COLO829 (cell line): ENCODE data around the gene HOXC10.

Experiments
- DNase-seq: peaks from one replicate; pipeline ENCODE4 v3.0.0; 2012; ENCODE audit warnings: low spot score

The HOXC10 gene

DNA sequence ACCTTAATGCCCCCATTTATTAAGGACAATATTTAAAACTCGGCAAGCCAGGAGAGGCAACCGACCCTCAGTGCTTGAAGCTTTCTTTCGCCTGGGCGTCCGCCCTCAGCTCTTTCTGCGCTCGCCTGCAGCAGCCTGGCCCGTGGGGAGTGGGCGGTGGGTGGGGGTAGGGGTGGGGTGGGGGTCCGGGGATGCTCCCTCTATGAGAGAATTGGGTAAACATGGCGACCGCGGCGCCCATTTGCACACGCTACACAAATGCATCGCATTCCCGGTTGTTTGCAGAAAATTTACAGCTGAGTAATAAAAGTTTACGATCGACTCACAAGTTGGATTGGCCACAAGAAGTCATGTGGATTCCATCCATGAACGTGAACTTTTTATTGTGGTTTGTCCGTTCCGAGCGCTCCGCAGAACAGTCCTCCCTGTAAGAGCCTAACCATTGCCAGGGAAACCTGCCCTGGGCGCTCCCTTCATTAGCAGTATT is 31.6 kb downstream of the HOXC10 start:
- DNase-seq: peak; percentile 88

DNA sequence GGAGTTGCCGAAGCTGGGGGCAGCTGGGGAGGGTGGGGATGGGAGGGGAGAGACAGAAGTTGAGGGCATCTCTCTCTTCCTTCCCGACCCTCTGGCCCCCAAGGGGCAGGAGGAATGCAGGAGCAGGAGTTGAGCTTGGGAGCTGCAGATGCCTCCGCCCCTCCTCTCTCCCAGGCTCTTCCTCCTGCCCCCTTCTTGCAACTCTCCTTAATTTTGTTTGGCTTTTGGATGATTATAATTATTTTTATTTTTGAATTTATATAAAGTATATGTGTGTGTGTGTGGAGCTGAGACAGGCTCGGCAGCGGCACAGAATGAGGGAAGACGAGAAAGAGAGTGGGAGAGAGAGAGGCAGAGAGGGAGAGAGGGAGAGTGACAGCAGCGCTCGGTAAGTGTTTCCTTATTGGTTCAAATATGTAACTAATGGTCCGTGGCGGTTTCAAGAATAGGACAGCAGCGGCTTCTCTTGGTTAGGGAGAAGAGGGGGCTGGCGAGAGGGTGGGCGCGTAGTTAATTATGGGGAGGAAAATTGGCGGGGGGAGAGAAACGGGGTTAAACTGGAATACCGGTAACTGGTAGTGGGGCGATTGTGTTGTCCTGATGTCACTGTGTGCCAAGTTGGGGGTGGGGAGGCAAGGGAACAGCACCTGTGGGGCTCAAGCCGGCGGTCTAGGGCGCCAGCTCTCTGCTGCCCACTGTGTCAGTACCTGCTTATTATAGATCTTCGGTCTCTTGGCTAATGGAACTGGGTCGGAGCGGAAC is 32.3 kb downstream of the HOXC10 start:
- no peak for DNase-seq

DNA sequence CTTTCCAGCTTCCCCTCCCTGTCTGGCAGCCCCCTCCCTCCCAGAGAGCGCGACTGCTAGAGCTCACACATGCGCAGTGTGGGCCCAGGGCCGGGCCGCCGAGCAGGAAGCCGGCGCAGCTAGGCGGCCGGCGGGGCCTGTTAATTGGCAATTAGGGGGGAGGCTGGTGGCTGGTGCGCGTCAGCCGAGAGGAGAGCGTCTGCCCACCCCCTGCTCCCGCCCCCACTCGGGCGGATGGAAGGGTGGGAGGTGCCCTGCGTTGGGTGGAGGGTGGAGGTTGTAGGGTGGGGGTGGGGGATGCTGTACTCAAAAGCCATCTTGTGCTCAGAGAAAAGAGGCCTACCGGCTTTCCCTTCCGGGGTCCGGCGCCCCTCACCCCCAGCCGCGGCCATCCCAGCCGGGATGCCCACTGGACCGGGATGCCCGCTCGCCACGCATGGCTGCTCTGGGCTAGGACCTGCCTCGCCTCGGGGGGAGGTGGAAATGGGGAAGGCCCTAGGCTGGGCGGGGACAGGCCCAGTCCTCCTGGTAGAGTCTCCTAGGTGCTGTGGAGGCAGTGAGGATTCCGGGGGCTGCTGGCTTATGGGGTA is 33.0 kb downstream of the HOXC10 start:
- DNase-seq: peak; percentile 97

DNA sequence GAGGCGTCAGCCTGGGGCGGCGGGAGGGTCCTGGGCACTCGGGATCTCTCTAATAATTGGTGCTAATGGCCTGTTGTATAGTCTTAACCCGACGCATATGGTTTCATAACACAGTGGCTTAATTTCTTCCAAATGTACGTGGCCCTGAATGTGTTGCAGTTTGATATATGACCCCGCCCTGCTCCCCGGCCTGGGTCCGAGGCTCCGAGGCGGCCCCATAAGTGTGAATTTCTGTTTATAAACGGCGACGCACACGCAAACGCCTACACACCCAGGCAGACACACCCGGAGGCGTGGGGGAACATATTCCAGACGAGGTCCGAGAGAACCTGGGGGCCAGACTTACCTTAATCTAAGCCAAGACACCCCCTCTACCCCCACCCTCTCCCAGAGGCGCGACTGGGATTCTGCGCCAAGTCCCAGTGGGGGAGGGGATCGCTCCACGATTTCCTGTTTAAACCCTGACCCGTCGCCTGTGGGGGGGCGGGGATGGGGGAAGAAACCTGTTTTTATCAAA is 33.6 kb downstream of the HOXC10 start:
- peak; percentile 60 for DNase-seq

DNA sequence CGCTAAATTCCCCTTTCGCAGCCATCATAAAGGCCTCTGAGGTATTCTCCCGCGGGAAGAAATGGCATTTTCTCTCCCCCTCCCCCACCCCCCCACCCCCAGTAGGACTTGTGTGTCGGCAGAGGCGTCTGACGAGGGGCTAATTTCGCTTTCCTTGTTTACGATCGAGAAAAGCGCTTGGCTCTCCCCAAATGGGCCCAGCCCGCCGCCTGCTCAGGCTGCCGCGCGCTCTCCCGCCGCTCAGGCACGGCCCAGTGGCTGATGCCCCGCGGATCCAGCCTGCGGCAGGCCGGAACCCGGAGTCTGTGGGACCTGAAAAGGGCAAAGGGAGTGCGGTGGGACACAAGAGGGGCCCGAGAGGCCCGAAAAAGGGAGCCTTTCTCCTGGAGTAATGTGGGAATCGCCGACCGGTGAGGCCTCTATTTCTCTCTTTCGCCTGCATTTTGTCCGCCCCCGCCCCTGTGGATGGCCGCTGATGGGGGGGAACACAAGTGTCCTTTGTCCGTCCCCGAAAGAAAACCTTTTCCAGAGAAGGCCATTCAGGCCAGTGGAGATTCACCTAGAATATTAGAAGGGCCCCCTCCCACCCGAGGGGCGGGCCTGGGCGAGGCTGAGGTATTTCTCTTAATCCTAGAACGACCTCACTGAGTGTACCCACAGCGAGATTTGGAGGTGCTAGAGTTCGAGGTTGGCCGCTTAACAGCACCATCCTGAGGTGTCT is 34.3 kb downstream of the HOXC10 start:
- DNase-seq: no peak

DNA sequence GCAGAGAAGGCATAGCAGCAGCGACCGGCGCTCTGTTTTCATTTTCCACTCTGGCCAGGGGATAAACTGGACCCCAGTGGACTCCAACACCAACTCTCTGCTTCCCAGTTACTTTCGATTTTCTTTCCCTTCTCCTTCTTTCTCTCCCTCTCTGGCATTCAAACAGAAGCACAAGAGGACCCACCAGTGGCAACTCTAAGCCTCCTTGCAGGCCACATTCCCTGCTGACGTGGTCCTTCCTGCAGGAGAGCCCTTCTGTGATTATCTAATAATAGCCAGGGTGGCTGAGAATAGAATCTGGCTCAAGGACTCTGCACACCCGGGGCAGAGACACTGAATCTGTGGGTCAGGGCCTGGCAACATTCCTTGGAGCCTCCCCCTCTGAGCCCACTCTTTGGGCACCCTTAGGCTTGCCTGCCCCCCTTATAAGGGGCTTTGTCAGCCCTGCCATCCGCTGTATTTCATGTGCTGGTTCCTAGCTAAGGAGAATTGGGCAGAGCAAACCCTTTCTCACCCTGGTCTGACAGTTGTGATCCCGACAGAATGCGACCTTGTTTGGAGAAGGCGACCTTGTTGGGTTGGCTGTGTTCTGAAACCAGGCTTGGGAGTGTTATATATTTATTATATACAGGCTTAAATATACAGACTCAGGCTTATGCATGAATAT is 35.1 kb downstream of the HOXC10 start:
- DNase-seq: no peak

DNA sequence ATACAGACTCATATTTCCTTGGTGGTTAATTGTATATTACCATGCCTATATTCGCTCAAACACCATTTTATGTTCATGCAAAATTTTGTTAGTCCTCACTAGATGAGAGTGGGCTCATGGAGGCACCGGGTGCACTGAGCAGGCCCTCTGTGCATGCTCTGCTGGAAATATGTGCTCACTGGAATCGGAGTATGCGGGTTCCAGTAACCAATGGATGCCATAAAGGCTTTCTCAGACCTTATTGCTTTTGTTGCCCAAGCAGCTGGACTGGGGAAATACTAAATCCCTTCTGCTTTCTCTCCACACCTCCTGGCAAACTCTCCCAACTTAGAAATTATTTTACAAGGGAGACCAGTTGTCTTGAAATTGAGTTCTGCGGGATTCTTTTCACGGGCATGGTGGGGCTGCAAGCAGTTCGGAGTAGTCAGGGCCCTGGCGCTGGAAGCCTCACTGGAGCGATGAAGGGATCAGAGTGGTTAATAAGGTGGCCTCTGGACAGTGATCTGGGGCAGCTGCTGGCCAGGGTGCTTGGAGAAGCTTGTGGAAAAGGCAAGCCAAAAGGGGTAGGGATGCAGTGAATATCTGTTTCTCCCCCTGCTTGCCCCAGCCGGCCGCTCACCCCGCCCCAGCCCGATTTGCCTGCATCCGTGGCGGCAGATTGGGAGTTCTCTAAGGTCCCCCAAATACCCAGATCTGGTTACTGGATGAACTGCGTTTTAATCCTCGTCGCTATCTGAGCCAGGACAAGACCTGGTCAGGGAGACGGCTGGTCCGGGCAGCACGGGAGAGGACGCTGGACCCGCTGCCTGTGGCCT is 35.9 kb downstream of the HOXC10 start:
- no peak for DNase-seq

DNA sequence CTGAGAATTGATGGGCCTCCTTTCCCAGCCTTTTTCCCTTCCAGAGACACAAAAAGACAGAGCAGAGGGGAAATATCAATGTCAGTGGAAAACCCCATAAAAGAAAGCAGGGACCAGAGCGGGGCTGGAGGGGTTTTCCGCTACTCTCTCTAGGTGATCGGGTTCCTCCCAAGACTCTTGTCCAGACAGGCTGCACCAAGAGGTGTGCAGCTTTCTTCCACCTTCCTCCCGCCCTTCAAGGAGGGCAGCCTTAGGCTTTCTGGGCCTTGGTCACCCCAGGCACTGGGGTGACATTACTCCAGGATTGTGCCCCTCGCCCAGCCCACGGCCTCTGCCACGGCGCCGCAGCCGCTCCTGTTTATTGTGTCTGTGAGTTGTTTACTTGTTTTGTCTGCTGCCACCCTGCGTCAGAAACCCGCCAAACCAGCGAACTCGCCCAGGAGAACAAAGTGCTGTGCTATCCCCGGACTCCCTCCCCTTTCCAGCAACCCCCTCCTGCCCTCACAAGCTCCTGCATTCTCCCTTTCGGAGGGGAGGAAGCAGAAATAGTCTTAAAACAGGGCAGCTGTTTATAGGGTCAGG is 36.6 kb downstream of the HOXC10 start:
- no peak for DNase-seq

DNA sequence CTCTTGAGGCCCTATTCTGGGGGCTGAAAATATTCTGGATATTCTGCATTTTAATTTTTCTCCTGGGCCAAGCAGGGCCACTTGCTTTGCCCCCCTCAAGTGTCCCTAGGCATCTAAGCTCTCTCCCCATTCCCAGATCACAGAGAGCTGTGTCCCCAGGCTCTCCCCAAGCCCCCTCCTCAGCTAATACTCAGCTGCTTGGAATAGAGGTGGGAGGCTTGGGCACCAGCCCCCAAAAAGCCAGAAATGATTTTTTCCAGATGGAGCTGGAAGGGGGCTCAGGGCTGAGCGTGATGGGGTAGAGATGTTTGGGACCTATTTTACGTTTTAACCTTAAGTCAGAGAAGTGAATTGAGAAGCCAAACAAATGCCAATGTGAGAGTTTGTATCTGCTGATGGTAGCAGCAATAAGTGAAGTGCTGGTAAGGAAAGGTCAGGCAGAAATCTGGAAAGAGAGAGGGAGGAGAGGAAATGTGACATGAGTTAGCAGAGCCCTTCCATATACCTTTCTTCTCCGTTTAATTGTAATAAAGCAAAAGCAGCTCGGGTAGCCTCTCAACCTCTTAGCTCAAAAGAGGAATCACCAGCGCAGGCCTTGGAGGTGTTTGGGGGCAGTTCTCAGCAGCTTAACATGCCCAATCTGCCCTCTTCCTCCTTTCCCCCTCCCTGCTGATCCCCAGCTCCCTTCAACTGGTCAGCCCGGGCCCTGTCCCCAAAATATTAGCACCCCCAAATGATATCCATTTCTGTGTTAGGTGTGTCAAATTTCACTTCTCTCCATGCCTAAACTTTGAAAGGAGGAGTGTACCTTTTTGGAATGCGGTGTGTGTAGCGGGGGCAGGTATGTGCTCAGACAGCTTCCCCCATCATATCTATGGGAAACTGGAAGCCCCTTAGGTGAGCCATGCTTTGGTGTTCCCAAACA is 38.3 kb downstream of the HOXC10 start:
- no peak for DNase-seq

DNA sequence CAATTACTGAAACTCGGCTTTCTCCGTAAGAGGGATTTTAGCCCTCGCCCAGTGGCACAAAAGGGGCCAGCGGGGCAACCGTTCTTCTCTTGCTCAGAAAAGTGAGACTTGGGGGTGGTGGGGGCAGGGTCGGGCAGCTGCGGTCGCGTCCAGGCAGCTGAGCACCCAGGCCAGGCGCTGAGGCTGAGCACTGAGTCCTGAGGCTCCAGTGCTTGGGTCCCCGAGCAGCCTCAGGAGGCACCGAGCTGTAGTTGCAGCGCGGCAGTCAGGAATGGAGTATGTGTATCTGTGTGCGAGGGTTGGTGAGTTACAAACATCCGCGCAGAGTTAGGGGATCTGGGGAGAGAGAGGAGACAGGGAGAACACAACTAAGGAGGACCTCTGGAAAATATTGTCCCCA is 39.2 kb downstream of the HOXC10 start:
- DNase-seq: no peak

DNA sequence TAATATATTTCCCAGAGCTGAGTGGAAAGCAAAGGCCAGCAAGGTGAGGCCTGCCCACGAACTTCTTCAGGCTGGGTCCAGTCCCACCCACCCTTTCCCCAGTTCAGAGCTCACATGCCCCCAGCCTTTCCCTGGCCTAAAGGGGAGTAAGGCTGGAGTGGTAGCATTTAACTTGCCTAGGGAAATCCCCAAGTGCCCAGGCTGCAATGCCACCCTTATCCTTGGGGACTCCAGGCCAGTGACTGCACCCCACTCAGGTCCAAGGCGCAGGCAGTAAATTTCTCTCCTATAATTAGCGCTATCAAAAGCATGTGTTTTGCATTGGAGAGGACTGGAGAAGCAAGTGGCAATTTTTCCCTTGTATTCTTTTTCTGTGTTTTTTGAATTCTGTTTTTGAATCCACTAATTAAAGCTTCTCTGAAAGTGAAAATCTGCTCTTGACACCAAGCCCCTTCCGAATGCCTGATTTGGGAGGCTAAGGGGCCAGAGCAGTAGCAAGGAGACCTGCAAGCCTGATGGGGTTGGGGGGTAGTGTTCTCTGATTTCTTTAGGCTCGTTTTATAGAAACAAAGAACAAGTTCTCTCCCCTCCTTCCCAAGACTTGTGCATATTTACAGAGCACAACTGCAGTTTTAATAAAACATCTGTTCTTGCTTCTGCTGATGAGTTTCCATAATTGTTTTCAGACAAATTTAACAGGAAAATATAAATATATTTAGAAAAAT is 39.8 kb downstream of the HOXC10 start:
- DNase-seq: no peak

DNA sequence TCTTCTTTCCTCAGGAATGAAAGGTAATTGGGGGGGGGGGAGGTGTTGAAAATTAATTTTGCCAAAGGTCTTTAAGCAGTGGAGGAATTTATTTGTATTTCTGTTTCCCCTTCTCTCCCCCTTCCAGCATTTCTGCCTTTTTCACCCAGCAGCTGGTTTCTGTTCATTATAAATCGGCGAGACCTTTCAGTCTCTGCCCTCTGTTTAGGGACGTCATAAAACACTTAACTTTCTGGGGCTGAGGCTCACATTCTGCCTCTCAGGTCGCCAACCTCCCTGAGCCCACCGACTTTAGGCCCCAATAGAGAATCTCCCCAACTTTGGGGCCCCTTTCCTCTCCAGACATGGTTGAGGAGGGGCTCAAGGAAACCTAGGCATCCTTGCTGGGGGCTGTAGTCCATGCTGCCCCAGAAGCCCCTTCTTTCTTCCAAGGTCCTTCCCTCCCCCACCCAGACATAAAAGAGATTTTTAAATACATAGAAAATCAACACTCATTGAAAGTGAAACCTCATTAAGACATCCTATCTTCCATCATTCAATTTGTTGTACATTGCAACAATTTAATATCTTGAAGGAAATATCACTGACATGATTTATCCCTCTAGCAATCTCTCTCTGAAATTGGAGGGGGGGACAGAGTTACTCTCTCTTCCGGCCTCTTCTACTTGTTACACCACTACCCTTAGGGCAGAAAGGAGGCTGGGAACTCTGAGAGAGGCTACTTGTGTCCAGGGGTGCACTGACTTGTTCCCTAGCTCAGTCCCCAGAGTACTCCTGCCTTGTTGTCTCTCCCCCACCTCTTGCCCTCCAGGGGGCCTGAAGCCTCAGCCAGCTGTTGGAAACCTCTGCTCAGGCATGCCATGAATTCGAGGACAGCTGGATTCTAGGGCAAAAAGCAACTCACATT is 40.8 kb downstream of the HOXC10 start:
- no peak for DNase-seq

DNA sequence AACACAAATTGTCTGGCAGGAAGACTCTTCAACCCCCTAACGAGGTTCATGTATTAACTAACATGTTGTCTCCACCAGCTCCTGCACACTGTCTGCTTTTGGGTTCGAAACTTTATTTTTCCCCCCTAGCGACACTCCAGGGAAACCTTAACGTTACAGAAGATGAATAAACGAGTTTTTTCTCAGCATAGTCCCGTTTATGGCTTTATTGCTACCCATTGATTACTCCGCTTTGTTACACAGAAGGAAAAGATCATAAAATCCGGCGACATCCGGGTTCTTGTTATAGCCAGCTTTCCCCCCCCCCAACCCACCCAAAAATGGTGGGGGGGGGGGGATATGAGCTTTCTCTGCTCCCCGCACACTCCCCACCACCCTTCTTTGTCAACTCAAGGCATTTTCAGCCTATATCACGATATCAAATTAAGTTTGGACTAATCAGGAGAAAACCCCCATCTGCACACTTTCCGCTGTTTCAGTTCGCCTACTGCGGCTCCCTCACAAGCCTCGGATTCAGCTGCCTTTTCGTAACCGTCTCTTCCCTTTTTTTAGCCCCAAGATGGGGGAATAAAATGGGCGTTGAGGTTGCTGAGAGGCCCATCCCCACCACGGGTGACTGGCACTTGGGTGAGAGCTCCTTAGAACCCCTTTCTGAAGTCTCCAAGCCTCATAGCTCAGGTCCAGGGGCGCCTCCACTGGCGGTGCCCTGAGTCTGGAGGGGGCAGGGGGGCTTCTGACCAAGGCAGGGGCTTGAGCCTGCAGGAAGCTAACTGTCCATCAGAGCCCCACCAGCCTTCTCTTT is 41.9 kb downstream of the HOXC10 start:
- DNase-seq: no peak

DNA sequence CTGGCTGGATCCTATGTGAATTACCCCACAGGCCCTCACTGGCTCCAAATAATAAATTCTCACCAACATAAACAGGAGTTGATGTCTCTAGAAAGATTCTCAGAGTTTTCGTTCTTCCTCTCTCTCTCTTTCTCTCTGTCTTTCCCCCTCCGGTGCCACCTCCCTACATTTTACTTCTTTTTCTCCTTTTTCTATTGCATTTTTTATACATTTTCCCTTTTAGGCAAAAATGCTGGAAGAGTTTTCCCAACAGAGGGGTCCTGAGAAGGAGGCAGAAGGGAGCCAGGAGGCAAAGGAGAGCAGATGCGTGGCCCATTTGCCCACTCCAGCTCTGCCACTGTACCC is 42.5 kb downstream of the HOXC10 start:
- DNase-seq: no peak

DNA sequence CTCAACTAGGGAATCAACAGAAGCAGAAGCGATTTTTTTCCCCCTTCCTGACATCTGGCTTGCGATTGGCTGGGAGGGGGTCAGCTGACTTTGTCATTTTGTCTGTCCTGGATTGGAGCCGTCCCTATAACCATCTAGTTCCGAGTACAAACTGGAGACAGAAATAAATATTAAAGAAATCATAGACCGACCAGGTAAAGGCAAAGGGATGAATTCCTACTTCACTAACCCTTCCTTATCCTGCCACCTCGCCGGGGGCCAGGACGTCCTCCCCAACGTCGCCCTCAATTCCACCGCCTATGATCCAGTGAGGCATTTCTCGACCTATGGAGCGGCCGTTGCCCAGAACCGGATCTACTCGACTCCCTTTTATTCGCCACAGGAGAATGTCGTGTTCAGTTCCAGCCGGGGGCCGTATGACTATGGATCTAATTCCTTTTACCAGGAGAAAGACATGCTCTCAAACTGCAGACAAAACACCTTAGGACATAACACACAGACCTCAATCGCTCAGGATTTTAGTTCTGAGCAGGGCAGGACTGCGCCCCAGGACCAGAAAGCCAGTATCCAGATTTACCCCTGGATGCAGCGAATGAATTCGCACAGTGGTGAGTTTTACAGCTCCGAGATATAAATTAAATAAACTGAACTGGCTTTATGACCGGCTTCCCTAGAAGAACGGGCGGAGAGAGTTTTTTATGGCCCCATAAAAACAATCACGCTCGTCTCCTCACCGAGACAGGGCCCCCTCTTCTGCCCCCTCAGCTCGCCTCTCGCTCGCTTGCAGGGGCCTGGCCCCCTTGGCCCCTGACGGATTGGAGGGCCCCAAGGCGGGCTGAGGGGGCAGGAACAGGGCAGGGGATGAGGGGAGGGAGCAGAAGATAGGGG is 43.6 kb downstream of the HOXC10 start, which contains the start of gene HOXC6:
TSS of gene HOXC6 (plus strand) at position 127 of the 888 bp plus-strand sequence. CDS start at position 209, 82 bp downstream.
- no peak for DNase-seq
